ENCODE results near the gene RARRES1.

The RARRES1 gene, protein sequence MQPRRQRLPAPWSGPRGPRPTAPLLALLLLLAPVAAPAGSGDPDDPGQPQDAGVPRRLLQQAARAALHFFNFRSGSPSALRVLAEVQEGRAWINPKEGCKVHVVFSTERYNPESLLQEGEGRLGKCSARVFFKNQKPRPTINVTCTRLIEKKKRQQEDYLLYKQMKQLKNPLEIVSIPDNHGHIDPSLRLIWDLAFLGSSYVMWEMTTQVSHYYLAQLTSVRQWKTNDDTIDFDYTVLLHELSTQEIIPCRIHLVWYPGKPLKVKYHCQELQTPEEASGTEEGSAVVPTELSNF

DNA sequence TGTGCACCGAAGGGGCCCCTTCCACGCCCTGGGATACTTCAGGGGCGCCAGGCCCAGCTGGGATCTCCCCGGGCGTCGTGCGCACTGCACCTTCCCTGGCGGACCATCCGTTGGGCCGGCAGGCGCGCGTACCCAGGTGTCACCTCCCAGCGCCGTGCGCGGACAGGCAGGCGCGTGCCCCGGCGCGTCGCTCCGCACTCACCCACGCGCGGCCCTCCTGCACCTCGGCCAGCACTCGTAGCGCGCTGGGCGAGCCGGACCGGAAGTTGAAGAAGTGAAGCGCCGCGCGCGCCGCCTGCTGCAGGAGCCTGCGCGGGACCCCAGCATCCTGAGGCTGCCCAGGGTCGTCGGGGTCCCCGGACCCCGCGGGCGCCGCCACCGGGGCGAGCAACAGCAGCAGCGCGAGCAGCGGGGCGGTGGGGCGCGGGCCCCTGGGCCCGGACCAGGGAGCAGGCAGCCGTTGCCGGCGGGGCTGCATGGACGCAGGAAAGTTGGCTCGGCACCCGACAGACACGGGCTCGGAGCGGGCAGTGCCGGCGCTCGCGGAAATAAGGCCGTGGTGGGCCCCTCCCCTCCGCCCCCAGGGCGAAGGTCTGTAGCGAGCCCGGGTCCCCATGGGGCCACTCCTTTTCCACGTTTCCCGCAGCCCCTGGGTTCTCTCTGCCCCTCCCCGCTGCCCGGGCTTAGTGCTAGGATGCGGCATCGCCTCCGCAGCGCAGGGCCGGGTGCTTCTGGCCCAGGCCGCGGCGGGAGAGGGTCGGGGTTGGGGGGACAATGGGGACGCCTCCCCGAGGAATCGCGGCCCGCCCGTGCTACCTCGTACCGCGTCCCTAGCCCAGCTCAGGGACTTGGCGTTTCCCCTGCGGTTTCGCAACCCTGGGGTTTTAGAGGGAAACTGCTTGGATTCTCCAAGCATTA is at the start of gene RARRES1:
Gene RARRES1, minus strand, starts transcription at position 520 of the 918 bp plus-strand sequence. Its CDS starts 42 bp downstream, at position 478.
- DNase-seq, result peak in 1 of 2 experiments; percentile 63

- DNase-seq, result no peak
Observed at GRCh38 chr3:158781849-158782248, 49.6 kb upstream of the RARRES1 start.

GRCh38 chr3:158781191-158781590 is 48.9 kb upstream of the RARRES1 start:
- no peak for DNase-seq

GRCh38 chr3:158780766-158781165 is 48.5 kb upstream of the RARRES1 start:
- DNase-seq, result no peak

DNA sequence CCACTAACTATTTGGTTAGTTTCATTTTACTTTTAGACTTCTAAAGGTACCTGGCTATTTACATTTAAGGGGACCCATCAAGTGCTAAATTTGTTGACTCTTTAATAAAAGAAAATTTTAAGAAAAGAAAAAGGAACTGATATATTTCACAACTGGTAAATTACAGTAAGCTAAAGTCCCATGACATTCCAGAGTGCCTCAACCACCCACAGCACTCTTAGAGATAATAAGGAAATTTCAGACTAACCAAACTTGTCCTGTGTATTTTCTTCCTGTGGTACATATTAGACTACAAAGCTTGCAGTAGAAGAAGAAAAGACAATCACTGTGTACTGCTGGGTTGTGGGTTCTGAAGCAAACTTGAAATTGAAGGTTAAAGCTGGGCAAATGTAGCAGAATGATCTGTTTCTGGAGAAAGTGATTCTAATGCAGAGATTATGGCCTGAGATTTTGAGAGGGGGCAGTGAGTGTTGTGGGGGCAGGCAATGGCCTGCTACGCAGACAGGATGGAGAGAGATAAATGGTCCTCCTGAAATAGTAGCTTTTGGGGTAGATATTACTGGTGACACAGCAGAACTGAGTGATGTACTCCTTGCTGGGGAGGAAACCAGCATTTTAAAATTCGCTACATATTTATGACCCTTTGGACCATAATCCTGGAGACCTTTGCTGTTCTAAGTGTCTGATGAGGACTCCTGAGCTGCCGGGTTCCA is 45.1 kb upstream of the RARRES1 start:
- DNase-seq, result no peak

GRCh38 chr3:158776531-158776930 is 44.3 kb upstream of the RARRES1 start:
- no peak for DNase-seq

DNA sequence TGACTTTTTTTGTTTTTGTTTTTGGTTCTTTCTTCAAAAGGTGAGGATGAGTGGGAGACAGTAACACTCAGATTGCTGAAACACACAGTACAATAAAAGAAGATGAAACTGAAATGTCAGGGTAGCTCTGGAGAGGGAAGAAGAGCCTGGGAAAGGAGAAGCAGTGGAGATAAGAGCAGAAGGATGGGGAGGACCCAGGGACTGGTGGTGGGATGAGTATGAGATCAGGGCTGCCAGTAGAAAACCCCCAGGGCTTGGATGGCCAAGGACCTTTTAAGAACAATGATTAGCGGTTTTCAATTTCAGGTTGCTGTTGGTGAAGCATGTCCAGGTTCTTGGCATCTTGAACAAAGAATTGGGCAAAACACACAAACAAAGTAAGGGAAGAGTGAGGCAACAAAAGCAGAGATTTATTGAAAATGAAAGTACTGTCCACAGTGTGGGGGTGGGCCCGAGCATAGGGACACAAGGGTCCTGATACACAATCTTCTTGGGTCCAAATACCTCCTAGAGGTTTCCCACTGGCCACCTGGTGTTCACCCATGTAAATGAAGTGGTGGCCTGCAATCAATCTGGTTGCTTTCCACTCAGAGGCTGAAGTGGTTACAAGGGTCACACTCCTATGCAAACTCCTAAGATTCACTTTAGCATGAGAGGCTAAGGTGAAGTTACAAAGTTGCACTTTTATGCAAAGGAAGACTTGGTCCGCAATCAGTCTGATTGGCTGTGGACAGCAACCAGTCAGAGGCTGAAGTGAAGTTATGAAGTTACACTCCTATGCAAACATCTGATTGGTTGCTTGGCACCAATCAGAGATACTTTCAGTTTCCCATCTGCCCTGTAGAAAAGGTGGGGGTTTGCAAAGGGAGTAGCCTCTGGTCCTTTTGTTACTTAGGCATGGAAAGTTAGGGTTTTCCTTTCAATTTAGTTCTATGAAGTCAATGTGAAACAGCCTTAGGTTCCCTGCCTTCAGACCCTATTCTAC is 43.5 kb upstream of the RARRES1 start:
- DNase-seq, result no peak

- no peak for DNase-seq
Observed at GRCh38 chr3:158774965-158775364, 42.7 kb upstream of the RARRES1 start.

- DNase-seq, result no peak
Observed at GRCh38 chr3:158773845-158774830, 41.9 kb upstream of the RARRES1 start.

- DNase-seq, result no peak
Observed at GRCh38 chr3:158773166-158773565, 40.9 kb upstream of the RARRES1 start.

- no peak for DNase-seq
Observed at GRCh38 chr3:158771982-158772381, 39.7 kb upstream of the RARRES1 start.

DNA sequence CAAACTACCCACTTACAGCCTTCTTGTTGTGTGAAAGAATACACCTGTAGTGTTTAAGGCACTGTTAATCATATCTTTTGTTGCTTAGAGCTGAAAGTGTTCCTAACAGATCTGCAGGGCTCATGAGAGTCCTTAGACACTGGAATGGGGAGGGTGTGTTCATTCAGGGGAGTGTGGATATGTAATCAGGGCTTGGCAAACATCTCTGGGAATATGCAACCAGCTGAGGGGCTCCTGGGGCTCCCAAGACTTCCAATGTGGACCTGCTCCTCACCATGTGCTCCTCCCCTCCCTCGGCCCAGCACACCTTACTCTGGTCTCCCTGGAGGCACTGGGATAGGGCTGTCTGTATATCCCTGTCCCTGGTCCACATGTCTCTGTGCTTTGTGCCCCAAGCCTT is 39.3 kb upstream of the RARRES1 start:
- DNase-seq, result no peak

DNA sequence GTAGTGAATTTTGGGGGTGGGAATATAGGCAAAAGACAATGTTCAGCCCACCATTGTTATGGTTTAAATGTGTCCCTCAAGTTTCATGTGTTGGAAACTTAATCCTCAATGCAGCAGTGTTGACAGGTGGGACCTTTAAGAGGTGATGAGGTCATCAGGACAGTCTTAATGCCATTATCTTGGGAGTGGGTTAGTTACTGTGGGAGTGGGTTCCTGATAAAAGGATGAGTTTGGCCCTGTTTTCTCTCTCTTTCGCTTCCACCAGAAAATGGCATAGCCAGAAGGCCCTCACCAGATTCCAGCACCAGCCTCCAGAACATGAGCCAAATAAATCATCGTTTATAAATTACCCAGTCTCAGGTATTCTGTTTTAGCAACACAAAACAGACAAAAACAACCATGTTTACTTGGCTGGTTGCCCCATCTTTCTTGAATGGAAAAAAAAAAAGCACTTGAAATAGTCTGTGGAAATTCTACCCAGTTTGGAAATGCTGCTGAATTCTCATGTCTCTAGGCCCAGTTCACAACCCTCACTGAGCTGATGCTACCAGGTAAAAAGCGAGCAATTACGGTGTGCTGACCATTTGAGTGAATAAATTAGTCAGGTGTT is 38.6 kb upstream of the RARRES1 start:
- no peak for DNase-seq

DNA sequence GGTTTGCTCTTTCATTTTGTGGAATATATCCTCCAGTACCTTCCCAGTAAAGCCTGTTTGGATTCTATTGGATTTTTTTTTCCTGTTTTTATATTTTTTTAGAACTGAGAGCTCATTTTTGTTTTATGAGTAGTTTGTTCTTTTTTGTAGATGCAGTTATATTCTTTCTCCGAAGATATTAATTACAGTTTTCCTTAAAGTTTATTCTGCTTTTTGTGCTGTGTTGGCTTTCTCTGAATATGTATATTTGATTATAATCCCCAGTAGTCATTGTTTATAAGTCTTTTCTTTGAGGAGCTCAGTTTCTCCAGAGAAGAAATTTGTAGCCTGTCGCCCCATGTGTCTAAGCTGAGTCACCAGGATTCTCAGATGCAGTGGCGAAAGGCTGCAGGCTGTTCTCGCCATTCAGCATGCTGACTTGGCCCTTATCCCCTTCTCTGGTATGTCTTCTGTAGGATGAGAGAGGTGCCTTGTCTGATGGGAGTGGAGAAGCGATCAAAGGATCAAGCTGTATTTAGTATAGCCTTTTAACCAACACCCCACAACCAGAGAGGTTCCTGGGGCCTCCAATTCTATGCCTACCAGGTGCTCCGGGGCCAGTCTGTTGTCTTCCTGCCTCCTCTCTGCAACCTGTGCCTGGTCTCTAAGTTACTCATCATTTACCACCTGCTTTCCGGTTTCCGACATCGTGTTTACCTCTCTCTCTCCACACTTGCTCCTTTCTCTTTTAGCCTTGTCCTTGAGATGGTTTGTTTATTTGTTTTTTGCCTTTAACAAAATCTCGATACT is 37.9 kb upstream of the RARRES1 start:
- DNase-seq, result no peak

DNA sequence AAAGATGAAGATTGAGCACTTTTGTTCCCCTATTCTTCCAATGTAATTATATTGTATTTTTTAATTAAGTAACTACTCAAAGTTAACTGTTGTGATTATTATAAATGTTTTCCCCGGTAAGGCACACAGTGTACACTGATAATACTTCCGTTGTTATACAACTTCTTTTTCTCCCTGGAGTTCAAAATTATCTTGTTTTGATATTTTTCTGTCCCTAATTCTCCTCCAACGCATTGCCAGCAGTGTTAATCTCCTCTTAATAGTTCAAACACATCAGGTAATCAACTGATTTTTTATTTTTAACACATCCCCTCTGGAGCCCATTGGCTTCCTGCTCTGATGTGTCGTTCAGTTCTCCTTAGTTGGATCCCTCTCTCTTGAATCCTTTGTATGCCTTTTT is 37.3 kb upstream of the RARRES1 start:
- DNase-seq, result no peak

DNA sequence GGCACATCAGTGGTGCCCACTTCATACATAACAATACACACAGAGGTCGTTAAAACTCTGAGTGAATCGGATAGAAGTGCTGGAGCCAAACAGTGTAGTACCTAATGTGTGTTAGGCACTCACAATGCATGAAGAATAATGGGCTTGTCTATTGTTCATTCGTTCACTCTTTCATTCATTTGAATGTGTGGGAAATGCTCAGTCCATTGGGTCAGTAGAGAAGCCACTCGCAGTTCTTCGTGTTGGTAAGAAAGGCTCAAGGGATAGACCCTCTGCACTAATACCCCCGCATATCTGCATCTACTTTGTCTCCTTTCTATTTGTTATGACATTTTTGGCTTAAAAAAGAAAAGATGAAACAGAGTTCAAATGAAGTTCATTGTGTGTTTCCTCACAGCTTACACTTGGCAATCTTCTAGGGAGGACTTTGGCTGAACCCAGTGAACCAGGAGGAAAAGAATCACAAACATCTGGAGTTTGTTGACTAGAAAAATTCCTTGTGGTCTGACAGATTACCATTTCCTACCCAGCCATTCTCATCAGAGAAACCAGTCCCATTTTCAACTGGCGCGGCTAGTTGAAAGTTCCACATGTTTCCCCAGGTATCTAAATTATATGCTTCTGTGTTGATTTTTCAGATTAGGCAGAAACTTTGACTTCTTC is 36.8 kb upstream of the RARRES1 start:
- DNase-seq, result no peak

DNA sequence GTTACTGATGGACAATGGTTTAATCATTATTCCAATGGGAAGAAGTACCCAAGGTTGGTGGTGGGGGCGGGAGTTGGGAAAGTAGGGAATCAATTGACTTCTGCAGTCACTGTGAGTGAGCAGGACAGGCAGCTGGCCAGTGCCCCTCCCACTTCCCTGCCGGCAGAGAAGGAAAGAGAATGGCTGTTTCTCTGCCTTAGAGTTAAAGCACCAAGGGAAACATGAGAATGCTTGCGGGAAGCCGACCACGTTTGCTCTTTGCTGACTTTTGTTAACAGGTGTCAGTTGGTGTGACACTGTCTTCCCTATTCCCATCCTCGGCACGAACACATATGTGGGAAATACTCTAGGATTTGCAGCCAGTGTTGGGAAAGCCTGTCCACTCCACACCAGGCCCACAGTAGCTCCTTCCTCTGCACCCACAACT is 36.1 kb upstream of the RARRES1 start:
- DNase-seq, result no peak

GRCh38 chr3:158766364-158766763 is 34.1 kb upstream of the RARRES1 start:
- no peak for DNase-seq
